Activated naive CD8-positive, alpha-beta T cell treated with anti-CD3 and anti-CD28 coated beads for 36 hours (primary cell): ENCODE results near the gene EFCAB8. TPM values are rescaled to one million over a fixed set of nuclear protein-coding genes. Genes with fewer than 3 reads are reported as not detected.

Experiments
- DNase-seq: peaks from one replicate; pipeline ENCODE4 v3.0.0; 2021
- H3K27ac Mint-ChIP-seq: one replicate; pipeline ENCODE4 v1.8.0; 2022; ENCODE audit warnings: mild to moderate bottlenecking, moderate library complexity, mixed read lengths
- H3K27me3 Mint-ChIP-seq: one replicate; pipeline ENCODE4 v1.8.0; 2022; ENCODE audit warnings: mild to moderate bottlenecking, mixed read lengths
- H3K36me3 Mint-ChIP-seq: one replicate; pipeline ENCODE4 v1.8.0; 2021; ENCODE audit warnings: mild to moderate bottlenecking, mixed read lengths
- H3K4me1 Mint-ChIP-seq: one replicate; pipeline ENCODE4 v1.8.0; 2021; ENCODE audit warnings: mixed read lengths
- H3K4me3 Mint-ChIP-seq: one replicate; pipeline ENCODE4 v1.8.0; 2022; ENCODE audit warnings: mild to moderate bottlenecking, moderate library complexity, mixed read lengths
- H3K9me3 Mint-ChIP-seq: one replicate; pipeline ENCODE4 v1.8.0; 2022; ENCODE audit warnings: mixed read lengths
- total RNA-seq, 2 experiments: library from RNA; stranded (reverse); gene quantifications; one replicate each; pipeline ENCODE4 v1.2.3, GENCODE V29; 2021

The EFCAB8 gene
- total RNA-seq = under 1 TPM; 0.27 to 0.56 TPM

- Mint-ChIP-seq H3K27me3 (no peaks in the 10 kb centered on the region), H3K4me3 (no peak within 1 kb of the TSS)
Observed at GRCh38 chr20:32858701-32859372, at the start of gene EFCAB8. TSS of gene EFCAB8 (plus strand) at chr20:32858923. CDS start at chr20:32863793, 4,870 bp downstream.

GRCh38 chr20:32809907-32810306 is 48.8 kb upstream of the EFCAB8 start:
- no peaks in the 10 kb centered on the region for H3K27me3 Mint-ChIP-seq
- H3K9me3 Mint-ChIP-seq = no peaks in the 10 kb centered on the region
- H3K27ac Mint-ChIP-seq = no peak overlapping the region
- no peak for DNase-seq
- H3K36me3 Mint-ChIP-seq = no peaks in the 10 kb centered on the region
- H3K4me1 Mint-ChIP-seq = no peaks in the 10 kb centered on the region
- no peak overlapping the region for H3K4me3 Mint-ChIP-seq

More at GRCh38 chr20:32858701-32859372, at the start of gene EFCAB8:
- Mint-ChIP-seq H3K27ac (no peak within 1 kb of the TSS), H3K9me3 (no peaks in the 10 kb centered on the region), H3K36me3 (peaks cover 9% of the 10 kb centered on the region), H3K4me1 (peaks cover 22% of the 10 kb centered on the region)
- no peak for DNase-seq

- H3K4me1 Mint-ChIP-seq = no peaks in the 10 kb centered on the region
- no peaks in the 10 kb centered on the region for H3K9me3 Mint-ChIP-seq
- no peaks in the 10 kb centered on the region for H3K27me3 Mint-ChIP-seq
- H3K4me3 Mint-ChIP-seq = no peak overlapping the region
- H3K36me3 Mint-ChIP-seq = no peaks in the 10 kb centered on the region
- no peak for DNase-seq
- no peak overlapping the region for H3K27ac Mint-ChIP-seq
Observed at GRCh38 chr20:32810941-32811340, 47.8 kb upstream of the EFCAB8 start.

GRCh38 chr20:32811886-32812285 is 46.8 kb upstream of the EFCAB8 start:
- H3K27me3 Mint-ChIP-seq = no peaks in the 10 kb centered on the region
- no peak overlapping the region for H3K27ac Mint-ChIP-seq
- no peaks in the 10 kb centered on the region for H3K9me3 Mint-ChIP-seq
- no peaks in the 10 kb centered on the region for H3K36me3 Mint-ChIP-seq
- no peak for DNase-seq
- H3K4me1 Mint-ChIP-seq = no peaks in the 10 kb centered on the region
- no peak overlapping the region for H3K4me3 Mint-ChIP-seq

- Mint-ChIP-seq H3K4me1 (peaks cover 40% of the 10 kb centered on the region), H3K4me3 (peak overlapping the region; percentile 93), H3K36me3 (peaks cover 19% of the 10 kb centered on the region), H3K9me3 (no peaks in the 10 kb centered on the region), H3K27ac (peak overlapping the region; percentile 94), H3K27me3 (no peaks in the 10 kb centered on the region)
- DNase-seq = peak; percentile 86
Observed at GRCh38 chr20:32819992-32820697, 38.6 kb upstream of the EFCAB8 start.

- Mint-ChIP-seq H3K4me1 (peaks cover 43% of the 10 kb centered on the region), H3K4me3 (peak overlapping the region; percentile 93), H3K27ac (peak overlapping the region; percentile 94), H3K36me3 (peaks cover 24% of the 10 kb centered on the region), H3K9me3 (no peaks in the 10 kb centered on the region), H3K27me3 (no peaks in the 10 kb centered on the region)
- DNase-seq = no peak
Observed at GRCh38 chr20:32820698-32821377, 37.9 kb upstream of the EFCAB8 start.

GRCh38 chr20:32822225-32822624 is 36.5 kb upstream of the EFCAB8 start:
- Mint-ChIP-seq H3K4me1 (peaks cover 44% of the 10 kb centered on the region), H3K27ac (no peak overlapping the region)

GRCh38 chr20:32823078-32823477 is 35.6 kb upstream of the EFCAB8 start:
- H3K4me1 Mint-ChIP-seq = peaks cover 47% of the 10 kb centered on the region
- H3K27me3 Mint-ChIP-seq = no peaks in the 10 kb centered on the region
- H3K9me3 Mint-ChIP-seq = no peaks in the 10 kb centered on the region
- DNase-seq = no peak
- peak overlapping the region; percentile 22 for H3K4me3 Mint-ChIP-seq
- H3K36me3 Mint-ChIP-seq = peaks cover 32% of the 10 kb centered on the region
- peak overlapping the region; percentile 36 for H3K27ac Mint-ChIP-seq

More at GRCh38 chr20:32822225-32822624, 36.5 kb upstream of the EFCAB8 start:
- no peaks in the 10 kb centered on the region for H3K27me3 Mint-ChIP-seq
- peaks cover 29% of the 10 kb centered on the region for H3K36me3 Mint-ChIP-seq
- DNase-seq = no peak
- no peaks in the 10 kb centered on the region for H3K9me3 Mint-ChIP-seq
- H3K4me3 Mint-ChIP-seq = peak overlapping the region; percentile 93

GRCh38 chr20:32823737-32824588 is 34.8 kb upstream of the EFCAB8 start:
- no peaks in the 10 kb centered on the region for H3K9me3 Mint-ChIP-seq
- H3K4me3 Mint-ChIP-seq = no peak overlapping the region
- no peak overlapping the region for H3K27ac Mint-ChIP-seq
- H3K4me1 Mint-ChIP-seq = peaks cover 53% of the 10 kb centered on the region
- no peak for DNase-seq
- peaks cover 38% of the 10 kb centered on the region for H3K36me3 Mint-ChIP-seq
- H3K27me3 Mint-ChIP-seq = no peaks in the 10 kb centered on the region

- DNase-seq = no peak
- Mint-ChIP-seq H3K27ac (peak overlapping the region; percentile 43), H3K27me3 (no peaks in the 10 kb centered on the region), H3K4me3 (no peak overlapping the region), H3K4me1 (peaks cover 57% of the 10 kb centered on the region), H3K36me3 (peaks cover 57% of the 10 kb centered on the region), H3K9me3 (no peaks in the 10 kb centered on the region)
Observed at GRCh38 chr20:32828029-32828680, 30.6 kb upstream of the EFCAB8 start.

- Mint-ChIP-seq H3K27ac (peak overlapping the region; percentile 29), H3K4me1 (peaks cover 51% of the 10 kb centered on the region), H3K36me3 (peaks cover 52% of the 10 kb centered on the region), H3K9me3 (no peaks in the 10 kb centered on the region), H3K4me3 (no peak overlapping the region), H3K27me3 (no peaks in the 10 kb centered on the region)
- DNase-seq = no peak
Observed at GRCh38 chr20:32829311-32830005, 29.3 kb upstream of the EFCAB8 start.

GRCh38 chr20:32830437-32830836 is 28.3 kb upstream of the EFCAB8 start:
- H3K27me3 Mint-ChIP-seq = no peaks in the 10 kb centered on the region
- H3K9me3 Mint-ChIP-seq = no peaks in the 10 kb centered on the region
- H3K27ac Mint-ChIP-seq = no peak overlapping the region
- H3K4me1 Mint-ChIP-seq = peaks cover 48% of the 10 kb centered on the region
- H3K4me3 Mint-ChIP-seq = no peak overlapping the region
- no peak for DNase-seq
- H3K36me3 Mint-ChIP-seq = peaks cover 51% of the 10 kb centered on the region

GRCh38 chr20:32831982-32832381 is 26.7 kb upstream of the EFCAB8 start:
- H3K27ac Mint-ChIP-seq = peak overlapping the region; percentile 41
- peaks cover 48% of the 10 kb centered on the region for H3K4me1 Mint-ChIP-seq
- DNase-seq = no peak
- no peak overlapping the region for H3K4me3 Mint-ChIP-seq
- H3K9me3 Mint-ChIP-seq = no peaks in the 10 kb centered on the region
- H3K36me3 Mint-ChIP-seq = peaks cover 44% of the 10 kb centered on the region
- no peaks in the 10 kb centered on the region for H3K27me3 Mint-ChIP-seq

GRCh38 chr20:32832664-32833063 is 26.1 kb upstream of the EFCAB8 start:
- Mint-ChIP-seq H3K9me3 (no peaks in the 10 kb centered on the region), H3K4me3 (peak overlapping the region; percentile 23), H3K27ac (peak overlapping the region; percentile 69), H3K27me3 (no peaks in the 10 kb centered on the region), H3K4me1 (peaks cover 48% of the 10 kb centered on the region), H3K36me3 (peaks cover 44% of the 10 kb centered on the region)
- DNase-seq = peak; percentile 29
